ENCODE data around the gene STXBP6. TPM values are rescaled to one million over a fixed set of nuclear protein-coding genes. Genes with fewer than 3 reads are reported as not detected.
A peak's percentile ranks its signal among the peaks of the same experiment; 100 is the strongest.

STXBP6 gene
- total and polyA plus RNA-seq, 2 of the 13 experiments (the other 11 are each of a cell fraction or from before 2014, with no cell fraction given): 35.3 to 42.8 TPM

- peak; percentile 23; the same call in 1 of the 2 replicates for TF ChIP-seq ZNF687 (CRISPR knock-in tag; IDR thresholded peaks at IDR 0.05)
- TF ChIP-seq ZBTB26 (CRISPR knock-in tag; IDR thresholded peaks at IDR 0.05; ENCODE audit: borderline replicate concordance): no peak
- TF ChIP-seq ZNF510 (CRISPR knock-in tag; IDR thresholded peaks at IDR 0.05; ENCODE audit: low read depth): peak; percentile 18; the same call in 1 of the 2 replicates
- TF ChIP-seq TEAD2 (CRISPR knock-in tag; IDR thresholded peaks at IDR 0.05): 0 out of 2 replicates have a peak, but pooled peaks have one; percentile 36
- TF ChIP-seq WIZ (CRISPR knock-in tag; IDR thresholded peaks at IDR 0.05): no peak
- peak; percentile 32; the same call in 1 of the 2 replicates for TF ChIP-seq CCDC6 (CRISPR knock-in tag; IDR thresholded peaks at IDR 0.05)
- peak; percentile 45; the same call in 1 of the 2 replicates for TF ChIP-seq FOXO1 (CRISPR knock-in tag; IDR thresholded peaks at IDR 0.05)
- 0 out of 2 replicates have a peak, but pooled peaks have one; percentile 46 for TF ChIP-seq FIP1L1 (IDR thresholded peaks at IDR 0.05; ENCODE audit: borderline replicate concordance, insufficient read depth, low read depth, low read length)
- peak; percentile 73; the same call in 1 of the 2 replicates for TF ChIP-seq ZBTB38 (CRISPR knock-in tag; IDR thresholded peaks at IDR 0.05)
- TF ChIP-seq ZNF331 (CRISPR knock-in tag; IDR thresholded peaks at IDR 0.05): no peak
- no peak for TF ChIP-seq PRMT3 (CRISPR knock-in tag; IDR thresholded peaks at IDR 0.05; ENCODE audit: borderline replicate concordance, low read depth)
- 0 out of 2 replicates have a peak, but pooled peaks have one; percentile 16 for TF ChIP-seq SNAI1 (CRISPR knock-in tag; IDR thresholded peaks at IDR 0.05; ENCODE audit: borderline replicate concordance)
- TF ChIP-seq GATAD1 (CRISPR knock-in tag; IDR thresholded peaks at IDR 0.05): no peak
- peak; percentile 13; the same call in 1 of the 2 replicates for TF ChIP-seq ZZZ3 (CRISPR knock-in tag; IDR thresholded peaks at IDR 0.05; ENCODE audit: borderline replicate concordance)
- TF ChIP-seq NFAT5 (CRISPR knock-in tag; IDR thresholded peaks at IDR 0.05): peak; percentile 48
- peak; percentile 31 for TF ChIP-seq RBM22 (optimal IDR thresholded peaks at IDR 0.05; ENCODE audit: low read length)
Measured at GRCh38 chr14:24818823-24819341, 231.1 kb downstream of the STXBP6 start (continued).

Measured in HepG2 (cell line).